CD14-positive monocyte (primary cell): Measurements from ENCODE around the gene PXMP4. TPM values are rescaled to one million over a fixed set of nuclear protein-coding genes. Genes with fewer than 3 reads are reported as not detected.
A peak's percentile ranks its signal among the peaks of the same experiment; 100 is the strongest.

Experiments used
- DNase-seq, 3 donors: peaks; one replicate each; pipeline ENCODE4 v3.0.0-alpha.2; 2011 to 2022
- H2AFZ ChIP-seq: 2 replicates; pipeline ENCODE4 v1.6.0; 2012; ENCODE audit warnings: mild to moderate bottlenecking, low read depth, low read length, inconsistent platforms; ENCODE audit not compliant: insufficient read depth, poor library complexity, severe bottlenecking
- H3K27ac ChIP-seq, 2 donors: 1 replicate in 1 of 2; 2 replicates in 1 of 2; pipeline ENCODE4 v1.5.1; 2012 to 2013; ENCODE audit warnings: low read length in 2 of 2, control low read depth in 1 of 2, inconsistent platforms in 1 of 2, low read depth in 1 of 2, mild to moderate bottlenecking in 1 of 2
- H3K27me3 ChIP-seq, 2 donors: one replicate each; pipeline versions ENCODE4 v1.6.0 to v1.6.1; 2011 to 2013; ENCODE audit warnings: low read length in 2 of 2; ENCODE audit not compliant: control insufficient read depth in 2 of 2, insufficient read depth in 2 of 2
- H3K36me3 ChIP-seq, 2 donors: replicated peaks in 1 of 2; 1 replicate in 1 of 2; 2 replicates in 1 of 2; pipeline versions ENCODE4 v1.5.1 to v1.6.1; 2012 to 2013; ENCODE audit warnings: low read length in 2 of 2, control low read depth in 1 of 2, inconsistent platforms in 1 of 2, mild to moderate bottlenecking in 1 of 2; ENCODE audit not compliant: insufficient read depth in 2 of 2, control insufficient read depth in 1 of 2
- H3K4me1 ChIP-seq, 2 donors: 1 replicate in 1 of 2; 2 replicates in 1 of 2; pipeline versions ENCODE4 v1.5.1 to v1.6.1; 2012 to 2013; ENCODE audit warnings: low read length in 2 of 2, control low read depth in 1 of 2, inconsistent platforms in 1 of 2, mild to moderate bottlenecking in 1 of 2, moderate library complexity in 1 of 2; ENCODE audit not compliant: insufficient read depth in 2 of 2, control insufficient read depth in 1 of 2
- H3K4me2 ChIP-seq: replicated peaks from 2 replicates; pipeline ENCODE3; 2012; ENCODE audit warnings: low read length, moderate library complexity, mild to moderate bottlenecking; ENCODE audit not compliant: poor library complexity, severe bottlenecking; ENCODE audit errors: extremely low read depth
- H3K4me3 ChIP-seq, 3 experiments: fragments of 200-600 bp in 1 of 3; sonication (generic) in 1 of 3; replicated peaks in 1 of 3; 1 replicate in 2 of 3; 2 replicates in 1 of 3; pipeline ENCODE4 v1.5.1; 2011 to 2013; ENCODE audit warnings: low read length in 3 of 3, mild to moderate bottlenecking in 3 of 3, control low read depth in 2 of 3, low read depth in 2 of 3, inconsistent platforms in 1 of 3, moderate library complexity in 1 of 3
- H3K79me2 ChIP-seq: 2 replicates; pipeline ENCODE4 v1.6.0; 2012; ENCODE audit warnings: mild to moderate bottlenecking, control low read depth, inconsistent platforms, low read length, moderate library complexity; ENCODE audit not compliant: insufficient read depth
- H3K9ac ChIP-seq: 2 replicates; pipeline ENCODE4 v1.6.0; 2017; ENCODE audit warnings: low read length, mild to moderate bottlenecking; ENCODE audit not compliant: insufficient read depth, poor library complexity, severe bottlenecking
- H3K9me3 ChIP-seq, 2 donors: replicated peaks in 1 of 2; 1 replicate in 1 of 2; 2 replicates in 1 of 2; pipeline versions ENCODE4 v1.5.1 to v1.6.1; 2012 to 2013; ENCODE audit warnings: low read length in 2 of 2, control low read depth in 1 of 2; ENCODE audit not compliant: control insufficient read depth in 1 of 2, insufficient read depth in 1 of 2
- H4K20me1 ChIP-seq: 2 replicates; pipeline ENCODE4 v1.6.0; 2012; ENCODE audit warnings: mild to moderate bottlenecking, low read length, control low read depth, moderate library complexity; ENCODE audit not compliant: insufficient read depth
- H3K27ac Mint-ChIP-seq, 7 donors: one replicate each; pipeline ENCODE4 v1.8.0; 2020; ENCODE audit warnings: mild to moderate bottlenecking in 7 of 7, mixed read lengths in 7 of 7, moderate library complexity in 6 of 7, inconsistent platforms in 2 of 7
- H3K27me3 Mint-ChIP-seq, 3 donors: one replicate each; pipeline ENCODE4 v1.8.0; 2021 to 2022; ENCODE audit warnings: low read depth in 3 of 3, mild to moderate bottlenecking in 3 of 3, mixed read lengths in 3 of 3, moderate library complexity in 3 of 3, inconsistent platforms in 1 of 3
- H3K36me3 Mint-ChIP-seq, 2 donors: one replicate each; pipeline ENCODE4 v1.8.0; 2020; ENCODE audit warnings: mixed read lengths in 2 of 2, inconsistent platforms in 1 of 2, mild to moderate bottlenecking in 1 of 2
- H3K4me1 Mint-ChIP-seq: one replicate; pipeline ENCODE4 v1.8.0; 2020; ENCODE audit warnings: mild to moderate bottlenecking, mixed read lengths
- H3K4me3 Mint-ChIP-seq, 2 donors: one replicate each; pipeline ENCODE4 v1.8.0; 2020; ENCODE audit warnings: mild to moderate bottlenecking in 2 of 2, mixed read lengths in 2 of 2, moderate library complexity in 1 of 2
- H3K9me3 Mint-ChIP-seq, 7 donors: one replicate each; pipeline ENCODE4 v1.8.0; 2020 to 2022; ENCODE audit warnings: mixed read lengths in 7 of 7, mild to moderate bottlenecking in 6 of 7, moderate library complexity in 6 of 7, inconsistent platforms in 2 of 7
- WGBS: methylation state at CpG from one replicate; pipeline ENCODE4 v1.1.5; 2013; ENCODE audit warnings: missing lambda C conversion rate; ENCODE audit not compliant: insufficient coverage; 5-methylcytosine and 5-hydroxymethylcytosine counted together
- intact Hi-C, 2 donors: fragments of 100-400 bp; cut with micrococcal nuclease; formaldehyde crosslinking; loops; one replicate each; pipeline versions ENCODE4 v1.15.0 to v1.15.1; 2023
- polyA plus RNA-seq, 3 donors: library from polyadenylated mRNA; depleted of rRNA in 1 of 3; unstranded in 2 of 3; stranded (reverse) in 1 of 3; fragments of 300-500 nt in 2 of 3; fragments of >200 nt in 1 of 3; fragmentation: Illumina TruSeq in 2 of 3; gene quantifications; 1 replicate in 2 of 3; 2 replicates in 1 of 3; pipeline ENCODE4 v1.2.3, GENCODE V29; 2012 to 2021
- TF ChIP-seq, protein P1 (sequence below): fragments of 200-600 bp; IDR thresholded peaks from one replicate; pipeline ENCODE4 v1.8.0; 2022; ENCODE audit warnings: antibody characterized with exemption, mild to moderate bottlenecking

PXMP4 gene
- polyA plus RNA-seq, 3 donors, result 4.9 to 11.4 (median 9.0) TPM

- Histone ChIP-seq H3K9ac (peak overlapping the region; percentile 67), H3K4me1 (peaks cover 35 to 42% of the 10 kb centered on the region in 2 donors), H3K4me2 (peak overlapping the region; percentile 93), H3K9me3 (peaks cover 13 to 14% of the 10 kb centered on the region in 2 donors), H2AFZ (peak overlapping the region; percentile 90), H3K79me2 (peaks cover 22% of the 10 kb centered on the region), H3K4me3 (peak overlapping the region; percentile 50 to 86 (median 86)), H3K27ac (peak overlapping the region; percentile 83 to 84), H3K27me3 (no peaks in the 10 kb centered on the region), H4K20me1 (no peaks in the 10 kb centered on the region), H3K36me3 (peaks cover 0 to 4% of the 10 kb centered on the region in 2 donors)
- H3K27ac Mint-ChIP-seq, result peak overlapping the region; percentile 85 to 97 (median 95)
- TF ChIP-seq, protein P1, sequence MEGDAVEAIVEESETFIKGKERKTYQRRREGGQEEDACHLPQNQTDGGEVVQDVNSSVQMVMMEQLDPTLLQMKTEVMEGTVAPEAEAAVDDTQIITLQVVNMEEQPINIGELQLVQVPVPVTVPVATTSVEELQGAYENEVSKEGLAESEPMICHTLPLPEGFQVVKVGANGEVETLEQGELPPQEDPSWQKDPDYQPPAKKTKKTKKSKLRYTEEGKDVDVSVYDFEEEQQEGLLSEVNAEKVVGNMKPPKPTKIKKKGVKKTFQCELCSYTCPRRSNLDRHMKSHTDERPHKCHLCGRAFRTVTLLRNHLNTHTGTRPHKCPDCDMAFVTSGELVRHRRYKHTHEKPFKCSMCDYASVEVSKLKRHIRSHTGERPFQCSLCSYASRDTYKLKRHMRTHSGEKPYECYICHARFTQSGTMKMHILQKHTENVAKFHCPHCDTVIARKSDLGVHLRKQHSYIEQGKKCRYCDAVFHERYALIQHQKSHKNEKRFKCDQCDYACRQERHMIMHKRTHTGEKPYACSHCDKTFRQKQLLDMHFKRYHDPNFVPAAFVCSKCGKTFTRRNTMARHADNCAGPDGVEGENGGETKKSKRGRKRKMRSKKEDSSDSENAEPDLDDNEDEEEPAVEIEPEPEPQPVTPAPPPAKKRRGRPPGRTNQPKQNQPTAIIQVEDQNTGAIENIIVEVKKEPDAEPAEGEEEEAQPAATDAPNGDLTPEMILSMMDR, result no peak
- H3K4me1 Mint-ChIP-seq, result peaks cover 34% of the 10 kb centered on the region
- WGBS, result 1% methylated on average over 68 of the region's 68 CpGs
- peaks cover 10 to 17% (median 14%) of the 10 kb centered on the region in 7 donors for H3K9me3 Mint-ChIP-seq
- peaks cover 0 to 2% (median 2%) of the 10 kb centered on the region in 3 donors for H3K27me3 Mint-ChIP-seq
- peak in 2 of 3 donors; percentile 3 to 14 for DNase-seq
- H3K4me3 Mint-ChIP-seq, result peak overlapping the region; percentile 85 to 96
- peaks cover 8 to 12% of the 10 kb centered on the region in 2 donors for H3K36me3 Mint-ChIP-seq
- intact Hi-C loops, result loop anchor here (5.0 to 10.0 kb wide), 4 partner anchors 48 to 260 kb away; partner anchors contain the start of genes ACTL10 (in 1 of the 2), CHMP4B (in 1 of the 2), E2F1 (in 1 of the 2) and RALY (in 1 of the 2)
Measured at GRCh38 chr20:33732166-33732970, 12.3 kb upstream of the PXMP4 start.

- peak within 1 kb of the TSS; percentile 95 for H2AFZ ChIP-seq
- H3K79me2 ChIP-seq, result peaks cover 18% of the 10 kb centered on the region
- peak within 1 kb of the TSS; percentile 50 to 86 (median 86) for H3K4me3 ChIP-seq
- peaks cover 5 to 12% (median 8%) of the 10 kb centered on the region in 7 donors for H3K9me3 Mint-ChIP-seq
- peak within 1 kb of the TSS; percentile 93 for H3K4me2 ChIP-seq
- peaks cover 8 to 9% of the 10 kb centered on the region in 2 donors for H3K9me3 ChIP-seq
- H4K20me1 ChIP-seq, result no peaks in the 10 kb centered on the region
- H3K9ac ChIP-seq, result peak within 1 kb of the TSS; percentile 71
- WGBS, result 2% methylated on average over 57 of the region's 57 CpGs
- H3K36me3 ChIP-seq, result peaks cover 0 to 3% of the 10 kb centered on the region in 2 donors
- peak within 1 kb of the TSS; percentile 88 to 97 (median 95) for H3K27ac Mint-ChIP-seq
- peaks cover 35 to 42% of the 10 kb centered on the region in 2 donors for H3K4me1 ChIP-seq
- H3K4me1 Mint-ChIP-seq, result peaks cover 34% of the 10 kb centered on the region
- intact Hi-C loops, result loop anchor here (5.0 to 10.0 kb wide), 4 partner anchors 47 to 261 kb away; partner anchors contain the start of genes ACTL10 (in 1 of the 2), CHMP4B (in 1 of the 2), E2F1 (in 1 of the 2) and RALY (in 1 of the 2)
- DNase-seq, result peak; percentile 85 to 89 (median 87)
- peak within 1 kb of the TSS; percentile 83 to 84 for H3K27ac ChIP-seq
- peak within 1 kb of the TSS; percentile 85 to 96 for H3K4me3 Mint-ChIP-seq
- TF ChIP-seq, protein P1, result peak; percentile 92
- no peaks in the 10 kb centered on the region for H3K27me3 ChIP-seq
- H3K36me3 Mint-ChIP-seq, result peaks cover 5 to 8% of the 10 kb centered on the region in 2 donors
- H3K27me3 Mint-ChIP-seq, result peaks cover 0 to 2% (median 2%) of the 10 kb centered on the region in 3 donors
Measured at GRCh38 chr20:33731693-33732165, 11.6 kb upstream of the PXMP4 start, which contains the start of gene ZNF341. Gene ZNF341 (plus strand): TSS chr20:33731996. CDS start chr20:33732022, 26 bp downstream.
